Panc1 (cell line): ENCODE data around the gene F2RL1. TPM values are rescaled to one million over a fixed set of nuclear protein-coding genes. Genes with fewer than 3 reads are reported as not detected.

Source experiments
- ATAC-seq: fragments of 200-7000 bp; cut with Tn5 transposase; 2 replicates; pipeline ENCODE4 v1.9.1; 2020; ENCODE audit warnings: mild to moderate bottlenecking, moderate library complexity
- BruUV-seq: library from RNA; stranded (reverse); fragments of 400-500 nt; replicated peaks from 2 replicates; lab custom pipeline; 2021; lab: Mats Ljungman, UMichigan
- CTCF ChIA-PET: fragments of 300-600 bp; sonication (Branson Sonifier 250); formaldehyde crosslinking; loops from one replicate; lab custom pipeline; 2022; ENCODE audit warnings: antibody characterized with exemption; lab: Charles Lee
- POLR2A ChIA-PET: fragments of 300-600 bp; sonication (Branson Sonifier 250); formaldehyde crosslinking; loops from one replicate; lab custom pipeline; 2022; ENCODE audit warnings: antibody characterized with exemption; lab: Charles Lee
- DNase-seq: peaks from one replicate; pipeline ENCODE4 v3.0.0-alpha.2; 2010; ENCODE audit warnings: low read depth, low spot score
- H3K27ac ChIP-seq: 2 replicates; pipeline ENCODE4 v1.5.1; 2011; ENCODE audit warnings: mild to moderate bottlenecking, low read length, inconsistent platforms
- H3K27me3 ChIP-seq: fragments of 200-500 bp; sonication (Bioruptor generic); 2 replicates; pipeline ENCODE4 v1.6.0; 2014; ENCODE audit warnings: low read length, inconsistent platforms; ENCODE audit not compliant: control insufficient read depth, insufficient read depth
- H3K36me3 ChIP-seq: fragments of 200-500 bp; sonication (Bioruptor generic); 2 replicates; pipeline ENCODE4 v1.5.1; 2014; ENCODE audit warnings: inconsistent platforms, mild to moderate bottlenecking, low read length, moderate library complexity; ENCODE audit not compliant: control insufficient read depth, insufficient read depth
- H3K4me1 ChIP-seq: 2 replicates; pipeline ENCODE4 v1.5.1; 2011; ENCODE audit warnings: inconsistent platforms, mild to moderate bottlenecking, low read length, moderate library complexity; ENCODE audit not compliant: control insufficient read depth, insufficient read depth
- H3K4me3 ChIP-seq, 2 experiments: 2 replicates each; pipeline ENCODE4 v1.5.1; 2011 to 2012; ENCODE audit warnings: low read depth in 2 of 2, low read length in 2 of 2, mild to moderate bottlenecking in 2 of 2, inconsistent platforms in 1 of 2, moderate library complexity in 1 of 2
- H3K9me3 ChIP-seq: fragments of 200-500 bp; sonication (Bioruptor generic); 2 replicates; pipeline ENCODE4 v1.5.1; 2014; ENCODE audit warnings: low read depth, mild to moderate bottlenecking, inconsistent platforms, low read length, moderate library complexity; ENCODE audit not compliant: control insufficient read depth, insufficient read depth
- POLR2AphosphoS5 ChIP-seq: IDR thresholded peaks from 2 replicates; pipeline ENCODE4 v1.6.1; 2012; ENCODE audit warnings: mild to moderate bottlenecking, low read depth, low read length, moderate library complexity
- SIN3A ChIP-seq: IDR thresholded peaks from 2 replicates; pipeline ENCODE4 v1.6.1; 2012; ENCODE audit warnings: low read depth, mild to moderate bottlenecking, low read length, moderate library complexity, borderline replicate concordance; ENCODE audit not compliant: insufficient read depth
- TCF7L2 ChIP-seq: IDR thresholded peaks from 2 replicates; pipeline ENCODE4 v1.6.1; 2011; ENCODE audit warnings: mild to moderate bottlenecking, low read depth, low read length, inconsistent platforms
- in situ Hi-C: cut with HindIII; loops from 2 replicates; pipeline ENCODE4 v1.10.0; 2016; ENCODE audit warnings: low sequenced_read_pairs, low pct_unique_long_range_greater_than_20kb
- intact Hi-C: fragments of 100-400 bp; cut with micrococcal nuclease; formaldehyde crosslinking; loops from one replicate; pipeline ENCODE4 v1.10.0; 2022; ENCODE audit not compliant: unreplicated experiment
- total RNA-seq: library from RNA; stranded (reverse); gene quantifications from one replicate; pipeline ENCODE4 v1.2.1, GENCODE V29; 2021; ENCODE audit not compliant: unreplicated experiment
- TF ChIP-seq, protein P1 (sequence below), 2 experiments: IDR thresholded peaks; 2 replicates each; pipeline ENCODE4 v1.6.1; 2011 to 2012; ENCODE audit warnings: low read depth in 2 of 2, control low read depth in 1 of 2, low read length in 1 of 2, mild to moderate bottlenecking in 1 of 2, moderate library complexity in 1 of 2; ENCODE audit not compliant: insufficient read depth in 1 of 2
- TF ChIP-seq, protein P2 (sequence below): fragments of 450-650 bp; IDR thresholded peaks from 2 replicates; pipeline ENCODE4 v1.5.1; 2017; ENCODE audit warnings: mild to moderate bottlenecking

Gene F2RL1
- total RNA-seq, 1 experiment from 2014 or later = 65.9 TPM

DNA sequence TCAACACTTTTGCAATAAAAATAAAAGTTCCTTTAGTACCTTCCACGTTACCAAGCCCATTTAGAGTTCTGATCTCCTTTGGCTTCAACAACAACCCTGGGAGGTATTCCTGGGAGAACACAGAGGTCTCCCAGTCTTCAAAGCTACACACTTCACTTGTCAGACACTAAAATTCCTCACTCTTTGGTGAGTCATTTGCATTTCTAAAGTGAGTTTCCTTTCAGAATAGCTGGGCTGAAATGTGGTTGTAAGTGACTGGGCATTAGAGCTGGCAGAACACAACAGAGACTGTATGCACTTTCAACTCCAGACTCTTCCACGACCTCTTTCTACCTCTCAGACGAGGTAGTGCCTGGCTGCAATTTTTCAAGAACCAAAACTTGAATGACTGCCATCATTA is 11.5 kb upstream of the F2RL1 start:
- peaks cover 57% of the 10 kb centered on the region for H3K4me1 ChIP-seq
- in situ Hi-C loops = no loop called here
- intact Hi-C loops = no loop called here

DNA sequence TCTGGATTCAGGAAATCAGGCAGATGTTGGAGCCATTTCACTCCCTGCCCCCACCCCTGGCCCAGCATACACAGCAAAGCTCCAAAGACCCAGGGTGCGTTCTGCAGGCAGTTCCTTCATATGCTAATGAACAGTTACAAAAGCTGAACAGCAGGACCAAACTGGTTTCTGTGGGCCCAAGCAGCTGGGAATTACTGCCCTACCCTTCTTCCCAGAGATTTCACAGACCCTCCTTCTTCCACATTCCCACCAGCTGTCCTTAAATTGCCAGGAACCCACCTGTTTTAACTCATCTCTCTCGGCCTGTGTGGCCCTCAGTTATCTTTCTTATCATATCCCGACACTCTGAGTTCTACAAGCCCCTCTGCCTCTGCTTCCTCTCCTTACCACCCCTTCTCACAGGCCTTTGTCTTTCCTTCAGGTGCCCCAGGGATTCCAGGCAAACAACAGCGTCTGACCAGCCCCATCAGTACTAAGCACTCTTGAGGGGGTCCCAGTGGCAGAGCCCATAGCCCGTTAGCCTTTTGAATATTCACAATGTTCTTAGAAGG is 10.6 kb upstream of the F2RL1 start:
- POLR2A ChIA-PET = no interaction called here
- TF ChIP-seq, protein P1, sequence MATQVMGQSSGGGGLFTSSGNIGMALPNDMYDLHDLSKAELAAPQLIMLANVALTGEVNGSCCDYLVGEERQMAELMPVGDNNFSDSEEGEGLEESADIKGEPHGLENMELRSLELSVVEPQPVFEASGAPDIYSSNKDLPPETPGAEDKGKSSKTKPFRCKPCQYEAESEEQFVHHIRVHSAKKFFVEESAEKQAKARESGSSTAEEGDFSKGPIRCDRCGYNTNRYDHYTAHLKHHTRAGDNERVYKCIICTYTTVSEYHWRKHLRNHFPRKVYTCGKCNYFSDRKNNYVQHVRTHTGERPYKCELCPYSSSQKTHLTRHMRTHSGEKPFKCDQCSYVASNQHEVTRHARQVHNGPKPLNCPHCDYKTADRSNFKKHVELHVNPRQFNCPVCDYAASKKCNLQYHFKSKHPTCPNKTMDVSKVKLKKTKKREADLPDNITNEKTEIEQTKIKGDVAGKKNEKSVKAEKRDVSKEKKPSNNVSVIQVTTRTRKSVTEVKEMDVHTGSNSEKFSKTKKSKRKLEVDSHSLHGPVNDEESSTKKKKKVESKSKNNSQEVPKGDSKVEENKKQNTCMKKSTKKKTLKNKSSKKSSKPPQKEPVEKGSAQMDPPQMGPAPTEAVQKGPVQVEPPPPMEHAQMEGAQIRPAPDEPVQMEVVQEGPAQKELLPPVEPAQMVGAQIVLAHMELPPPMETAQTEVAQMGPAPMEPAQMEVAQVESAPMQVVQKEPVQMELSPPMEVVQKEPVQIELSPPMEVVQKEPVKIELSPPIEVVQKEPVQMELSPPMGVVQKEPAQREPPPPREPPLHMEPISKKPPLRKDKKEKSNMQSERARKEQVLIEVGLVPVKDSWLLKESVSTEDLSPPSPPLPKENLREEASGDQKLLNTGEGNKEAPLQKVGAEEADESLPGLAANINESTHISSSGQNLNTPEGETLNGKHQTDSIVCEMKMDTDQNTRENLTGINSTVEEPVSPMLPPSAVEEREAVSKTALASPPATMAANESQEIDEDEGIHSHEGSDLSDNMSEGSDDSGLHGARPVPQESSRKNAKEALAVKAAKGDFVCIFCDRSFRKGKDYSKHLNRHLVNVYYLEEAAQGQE (IDR thresholded peaks at IDR 0.05; ENCODE audit: insufficient read depth in 1 of 2, low read depth in 2 of 2, low read length in 1 of 2) = no peak
- no peak for TF ChIP-seq POLR2AphosphoS5
- TF ChIP-seq, protein P2, sequence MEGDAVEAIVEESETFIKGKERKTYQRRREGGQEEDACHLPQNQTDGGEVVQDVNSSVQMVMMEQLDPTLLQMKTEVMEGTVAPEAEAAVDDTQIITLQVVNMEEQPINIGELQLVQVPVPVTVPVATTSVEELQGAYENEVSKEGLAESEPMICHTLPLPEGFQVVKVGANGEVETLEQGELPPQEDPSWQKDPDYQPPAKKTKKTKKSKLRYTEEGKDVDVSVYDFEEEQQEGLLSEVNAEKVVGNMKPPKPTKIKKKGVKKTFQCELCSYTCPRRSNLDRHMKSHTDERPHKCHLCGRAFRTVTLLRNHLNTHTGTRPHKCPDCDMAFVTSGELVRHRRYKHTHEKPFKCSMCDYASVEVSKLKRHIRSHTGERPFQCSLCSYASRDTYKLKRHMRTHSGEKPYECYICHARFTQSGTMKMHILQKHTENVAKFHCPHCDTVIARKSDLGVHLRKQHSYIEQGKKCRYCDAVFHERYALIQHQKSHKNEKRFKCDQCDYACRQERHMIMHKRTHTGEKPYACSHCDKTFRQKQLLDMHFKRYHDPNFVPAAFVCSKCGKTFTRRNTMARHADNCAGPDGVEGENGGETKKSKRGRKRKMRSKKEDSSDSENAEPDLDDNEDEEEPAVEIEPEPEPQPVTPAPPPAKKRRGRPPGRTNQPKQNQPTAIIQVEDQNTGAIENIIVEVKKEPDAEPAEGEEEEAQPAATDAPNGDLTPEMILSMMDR = no peak
- no peak for TF ChIP-seq TCF7L2
- no peak for TF ChIP-seq SIN3A

More for the DNA sequence above, 11.5 kb upstream of the F2RL1 start:
- ATAC-seq (no peak), DNase-seq (no peak)
- Histone ChIP-seq H3K27me3 (no peaks in the 10 kb centered on the region), H3K9me3 (no peaks in the 10 kb centered on the region), H3K4me3 (0 out of 4 replicates have a peak overlapping the region, but pooled peaks of 1 of the 2 experiments have one; percentile 2), H3K27ac (peak overlapping the region; percentile 80), H3K36me3 (no peaks in the 10 kb centered on the region)
- BruUV-seq = no TSS peak
- ChIA-PET CTCF (interaction anchor here (0.9 to 2.4 kb wide), 2 partner anchors 11 to 15 kb away, joined by 7 to 14 read pairs; partner anchors contain the start of gene F2RL1), POLR2A (interaction anchor here (0.5 to 1.7 kb wide), 4 partner anchors 10 to 305 kb away, joined by 3 to 5 read pairs (median 3); no protein-coding TSS in a partner anchor)
- TF ChIP-seq, protein P1 (IDR thresholded peaks at IDR 0.05; ENCODE audit: insufficient read depth in 1 of 2, low read depth in 2 of 2, low read length in 1 of 2) = no peak
- TF ChIP-seq TCF7L2 = no peak
- TF ChIP-seq SIN3A = no peak
- no peak for TF ChIP-seq POLR2AphosphoS5

More for the DNA sequence above, 10.6 kb upstream of the F2RL1 start:
- intact Hi-C loops = no loop called here
- Histone ChIP-seq H3K9me3 (no peaks in the 10 kb centered on the region), H3K4me1 (peaks cover 57% of the 10 kb centered on the region), H3K27me3 (no peaks in the 10 kb centered on the region), H3K27ac (peak overlapping the region; percentile 80), H3K4me3 (no peak overlapping the region), H3K36me3 (no peaks in the 10 kb centered on the region)
- CTCF ChIA-PET = no interaction called here
- in situ Hi-C loops = no loop called here
- BruUV-seq = no TSS peak
- no peak for DNase-seq
- ATAC-seq = no peak
